ENCODE results near the gene TGFA.

The TGFA gene

DNA sequence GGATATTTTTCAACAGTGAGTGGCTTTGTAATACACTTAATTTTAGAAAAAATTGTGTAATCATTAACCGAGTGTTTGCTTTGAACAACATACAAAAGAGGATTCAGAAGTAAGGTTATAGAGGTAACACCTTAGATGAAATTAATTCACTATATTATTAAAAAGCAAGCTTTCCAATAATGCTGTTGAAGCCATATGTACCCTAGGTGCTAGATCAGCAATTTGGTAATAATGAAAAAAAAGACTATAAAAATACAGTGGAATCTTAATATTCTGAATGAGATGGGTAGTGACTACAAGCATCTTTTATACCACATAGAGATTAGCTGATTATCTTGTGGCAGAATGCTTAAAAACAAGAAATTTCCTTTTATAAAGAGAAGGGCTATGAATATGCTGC lies 136.6 kb downstream of the TGFA start:
- no peak for DNase-seq (ENCODE audit: low read depth)

DNA sequence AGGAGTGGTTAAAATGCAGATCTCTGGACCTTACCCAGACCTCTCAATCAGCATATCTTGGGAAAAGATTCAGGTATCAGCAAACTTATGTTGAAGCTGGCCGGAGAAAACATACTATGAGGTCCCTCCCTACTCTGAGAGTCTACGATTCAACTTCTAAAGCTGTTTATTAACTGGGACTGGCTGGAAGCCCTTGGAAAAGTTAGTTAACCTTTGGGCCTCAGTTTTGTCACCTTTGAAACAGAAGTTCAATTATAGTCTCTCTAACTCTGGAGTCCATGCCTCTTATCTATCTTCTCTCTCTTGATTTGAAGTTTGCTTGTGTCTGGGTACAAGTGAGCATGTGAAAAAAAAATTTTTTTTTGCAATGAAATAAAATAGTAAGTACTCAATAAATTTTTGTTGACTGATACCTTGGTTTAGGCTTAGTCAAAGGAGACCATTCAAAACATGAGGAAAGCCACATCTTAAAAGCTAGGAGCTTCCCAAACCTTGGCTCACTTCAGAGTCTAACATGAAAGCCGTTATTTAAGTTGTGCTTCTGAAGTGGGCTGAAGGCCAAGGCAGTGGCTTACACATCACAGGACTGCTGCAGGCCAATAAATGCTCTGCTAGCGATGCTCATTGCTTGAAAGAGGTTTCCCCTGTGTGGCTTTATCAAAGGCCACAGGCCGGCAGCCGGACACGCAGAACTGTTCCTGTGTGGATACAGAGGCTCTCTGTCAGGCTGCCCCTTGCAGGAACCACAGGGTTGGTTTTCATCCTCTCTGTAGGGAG lies 141.1 kb downstream of the TGFA start:
- no peak for DNase-seq (ENCODE audit: low read depth)

DNA sequence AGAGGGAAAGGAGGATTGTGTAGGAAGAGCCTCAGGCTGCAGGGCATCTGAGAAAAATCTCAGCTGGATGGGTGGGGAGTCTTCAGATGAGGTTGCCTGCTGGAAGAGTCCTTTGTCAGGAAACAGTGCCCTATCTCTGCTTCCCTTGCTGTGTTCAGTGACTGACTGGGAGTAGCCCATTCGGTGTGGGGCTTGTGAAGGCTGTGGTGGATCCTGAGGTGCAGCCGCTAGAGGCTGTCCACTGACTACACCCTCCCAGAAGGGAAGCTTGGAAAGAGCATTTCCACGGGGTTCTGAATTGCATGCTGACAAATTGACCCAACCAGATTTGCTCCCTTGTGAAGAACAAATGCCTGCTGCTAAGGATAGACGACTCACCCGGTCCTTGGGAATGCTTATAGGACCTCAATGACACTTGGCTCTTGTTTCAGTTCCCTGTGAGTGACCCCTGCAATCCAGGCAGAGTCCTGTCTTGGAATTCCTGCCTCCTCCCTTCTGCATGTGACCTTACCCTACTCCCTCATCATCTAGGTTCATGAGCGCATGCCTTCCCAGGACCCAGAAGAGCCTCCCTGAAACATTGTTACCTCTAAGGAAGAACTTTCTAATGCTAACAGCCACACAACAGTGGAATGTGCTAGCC lies 142.0 kb downstream of the TGFA start:
- no peak for DNase-seq (ENCODE audit: low read depth)

DNA sequence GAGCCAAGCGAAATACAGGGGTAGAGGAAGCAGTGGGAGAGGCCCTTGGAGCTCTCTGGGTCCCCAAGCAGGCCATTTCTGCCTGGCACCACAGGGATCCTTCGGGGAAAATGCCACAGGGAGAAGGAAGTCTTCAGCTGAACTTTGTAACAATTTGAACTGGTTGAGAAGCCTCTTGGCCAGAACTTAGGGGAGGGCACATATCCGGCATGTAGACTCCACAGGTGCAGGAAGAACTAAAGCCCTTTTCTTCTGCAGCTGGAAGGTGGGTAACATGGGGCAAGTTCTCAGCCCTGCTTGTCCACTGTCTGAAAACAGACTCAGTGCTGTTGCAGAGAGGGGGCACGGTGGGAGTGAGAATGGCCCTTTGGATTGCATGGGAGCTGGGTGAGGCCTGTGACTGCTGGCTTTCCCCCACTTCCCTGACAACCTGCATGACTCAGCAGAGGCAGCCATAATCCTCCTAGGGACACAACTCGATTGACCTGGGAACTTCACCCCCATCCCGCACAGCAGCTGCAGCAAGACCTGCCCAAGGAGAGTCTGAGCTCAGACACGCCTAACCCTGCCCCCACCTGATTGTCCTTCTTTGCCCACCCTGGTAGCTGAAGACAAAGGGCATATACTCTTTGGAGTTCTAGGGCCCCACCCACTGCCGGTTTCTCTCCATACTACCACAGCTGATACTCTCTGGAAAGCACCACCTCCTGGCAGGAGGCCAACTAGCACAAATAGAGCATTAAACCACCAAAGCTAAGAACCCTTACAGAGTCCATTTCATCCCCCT lies 150.2 kb downstream of the TGFA start:
- no peak for DNase-seq (ENCODE audit: low read depth)

DNA sequence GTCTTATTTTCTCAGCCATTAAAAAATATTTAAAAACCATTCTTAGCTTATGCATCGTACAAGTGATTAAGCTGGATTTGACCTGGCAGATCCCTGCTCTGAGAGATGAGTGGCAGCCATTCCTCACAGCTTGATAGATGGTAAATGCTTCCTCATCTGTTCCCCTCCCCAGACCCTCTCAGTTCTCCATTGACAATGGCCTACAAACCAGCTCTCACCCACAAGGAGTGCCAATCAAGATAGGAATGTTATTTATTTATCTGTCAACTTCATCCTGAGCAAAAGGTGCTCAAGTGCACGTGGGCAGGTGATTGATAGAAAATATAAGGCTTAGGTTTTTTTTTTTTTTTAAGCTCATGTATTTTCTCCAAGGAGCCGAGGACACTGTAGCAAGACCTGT lies 153.1 kb downstream of the TGFA start:
- no peak for DNase-seq (ENCODE audit: low read depth)

DNA sequence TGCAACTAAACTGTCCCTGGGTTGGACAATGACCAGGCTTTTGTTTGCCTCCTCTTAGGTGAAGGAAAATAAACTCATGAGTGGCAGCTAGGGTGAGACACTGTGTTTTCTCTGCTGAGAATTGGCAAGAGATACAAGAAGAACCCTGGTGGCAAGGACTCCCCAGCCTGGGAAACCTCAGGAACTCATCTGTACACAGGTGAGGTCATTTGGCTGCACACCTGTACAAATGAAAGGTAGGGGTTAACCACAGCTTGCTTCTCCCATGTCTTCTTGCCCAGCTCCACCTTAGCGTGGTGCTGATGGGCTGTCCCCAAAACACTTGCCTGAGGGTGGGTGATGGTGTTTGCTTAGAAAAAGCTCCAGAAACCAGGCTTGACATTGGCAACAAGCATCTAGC lies 154.6 kb downstream of the TGFA start:
- no peak for DNase-seq (ENCODE audit: low read depth)

Measured in stimulated activated CD4-positive, alpha-beta T cell treated with anti-CD3 and anti-CD28 coated beads, Interleukin-2, amount 100 ng/mL, for 4 hours (primary cell).